ENCODE results near the gene HLA-DQA1.

Gene HLA-DQA1

GRCh38 chr6:32679492-32679891, 42.3 kb downstream of the HLA-DQA1 start:
- H3K9me3 Mint-ChIP-seq = peaks cover 19% of the 10 kb centered on the region
- H3K36me3 Mint-ChIP-seq (ENCODE audit: low read depth) = no peaks in the 10 kb centered on the region
- H3K27ac Mint-ChIP-seq = no peak overlapping the region
- H3K4me3 Mint-ChIP-seq = no peak overlapping the region
- H3K4me1 Mint-ChIP-seq = no peaks in the 10 kb centered on the region
- H3K27me3 Mint-ChIP-seq (ENCODE audit: low read depth) = peaks cover 13% of the 10 kb centered on the region
- TF ChIP-seq, protein P1, sequence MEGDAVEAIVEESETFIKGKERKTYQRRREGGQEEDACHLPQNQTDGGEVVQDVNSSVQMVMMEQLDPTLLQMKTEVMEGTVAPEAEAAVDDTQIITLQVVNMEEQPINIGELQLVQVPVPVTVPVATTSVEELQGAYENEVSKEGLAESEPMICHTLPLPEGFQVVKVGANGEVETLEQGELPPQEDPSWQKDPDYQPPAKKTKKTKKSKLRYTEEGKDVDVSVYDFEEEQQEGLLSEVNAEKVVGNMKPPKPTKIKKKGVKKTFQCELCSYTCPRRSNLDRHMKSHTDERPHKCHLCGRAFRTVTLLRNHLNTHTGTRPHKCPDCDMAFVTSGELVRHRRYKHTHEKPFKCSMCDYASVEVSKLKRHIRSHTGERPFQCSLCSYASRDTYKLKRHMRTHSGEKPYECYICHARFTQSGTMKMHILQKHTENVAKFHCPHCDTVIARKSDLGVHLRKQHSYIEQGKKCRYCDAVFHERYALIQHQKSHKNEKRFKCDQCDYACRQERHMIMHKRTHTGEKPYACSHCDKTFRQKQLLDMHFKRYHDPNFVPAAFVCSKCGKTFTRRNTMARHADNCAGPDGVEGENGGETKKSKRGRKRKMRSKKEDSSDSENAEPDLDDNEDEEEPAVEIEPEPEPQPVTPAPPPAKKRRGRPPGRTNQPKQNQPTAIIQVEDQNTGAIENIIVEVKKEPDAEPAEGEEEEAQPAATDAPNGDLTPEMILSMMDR (IDR thresholded peaks at IDR 0.05; ENCODE audit: unreplicated experiment in 3 of 3) = no peak

DNA sequence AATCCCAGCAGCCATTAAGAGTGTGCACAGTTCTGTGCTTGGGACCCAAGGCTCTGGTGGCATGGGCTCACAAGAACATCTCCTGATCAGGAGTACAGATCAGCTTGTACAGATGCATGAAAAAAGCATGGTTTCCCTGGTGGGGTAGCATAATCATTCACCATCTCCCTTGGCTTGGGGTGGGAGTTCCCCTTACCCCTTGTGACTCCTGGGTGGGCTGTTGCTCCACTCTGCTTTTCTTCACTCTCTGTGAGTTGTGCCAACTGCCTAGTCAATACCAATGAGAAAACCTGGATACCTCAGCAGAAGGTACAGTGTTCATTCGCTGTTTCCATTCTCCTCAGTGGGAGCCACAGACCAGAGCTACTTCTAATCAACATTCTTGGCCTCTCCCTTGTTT, 42.8 kb downstream of the HLA-DQA1 start:
- Mint-ChIP-seq H3K4me1 (no peaks in the 10 kb centered on the region), H3K4me3 (no peak overlapping the region), H3K9me3 (peaks cover 19% of the 10 kb centered on the region), H3K36me3 (ENCODE audit: low read depth) (no peaks in the 10 kb centered on the region), H3K27me3 (ENCODE audit: low read depth) (peaks cover 14% of the 10 kb centered on the region), H3K27ac (no peak overlapping the region)
- TF ChIP-seq, protein P1 (IDR thresholded peaks at IDR 0.05; ENCODE audit: unreplicated experiment in 3 of 3) = no peak

- Mint-ChIP-seq H3K36me3 (ENCODE audit: low read depth) (no peaks in the 10 kb centered on the region), H3K27me3 (ENCODE audit: low read depth) (peaks cover 13% of the 10 kb centered on the region), H3K4me3 (no peak overlapping the region), H3K27ac (no peak overlapping the region), H3K4me1 (no peaks in the 10 kb centered on the region), H3K9me3 (peaks cover 8% of the 10 kb centered on the region)
- TF ChIP-seq, protein P1 (IDR thresholded peaks at IDR 0.05; ENCODE audit: unreplicated experiment in 3 of 3) = no peak
Observed at GRCh38 chr6:32684246-32684645, 47.0 kb downstream of the HLA-DQA1 start.

DNA sequence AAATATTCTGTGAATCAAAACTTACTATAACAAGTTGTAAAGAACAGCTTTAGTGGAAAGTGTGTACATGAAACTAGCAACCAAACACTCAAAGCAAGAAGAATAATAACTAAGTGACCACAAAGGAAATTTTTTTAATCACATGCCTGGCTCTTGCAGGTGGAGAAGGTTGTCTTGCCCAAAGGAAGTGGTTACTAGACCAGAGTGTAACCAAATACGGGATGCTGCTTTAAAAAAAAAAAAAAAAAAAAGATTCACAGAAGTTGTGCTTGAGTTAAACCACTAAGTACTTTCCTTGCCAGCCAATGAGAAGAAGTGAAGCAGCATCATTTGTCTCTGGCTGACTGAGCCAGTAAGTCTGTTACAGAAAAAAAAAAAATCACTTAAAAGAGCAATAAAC, 48.4 kb downstream of the HLA-DQA1 start:
- H3K36me3 Mint-ChIP-seq (ENCODE audit: low read depth) = no peaks in the 10 kb centered on the region
- H3K27me3 Mint-ChIP-seq (ENCODE audit: low read depth) = peaks cover 13% of the 10 kb centered on the region
- TF ChIP-seq, protein P1 (IDR thresholded peaks at IDR 0.05; ENCODE audit: unreplicated experiment in 3 of 3) = no peak
- H3K4me1 Mint-ChIP-seq = no peaks in the 10 kb centered on the region
- no peak overlapping the region for H3K27ac Mint-ChIP-seq
- peaks cover 3% of the 10 kb centered on the region for H3K9me3 Mint-ChIP-seq
- no peak overlapping the region for H3K4me3 Mint-ChIP-seq

GRCh38 chr6:32689531-32690501, 52.6 kb downstream of the HLA-DQA1 start:
- Mint-ChIP-seq H3K27me3 (ENCODE audit: low read depth) (peaks cover 3% of the 10 kb centered on the region), H3K9me3 (peaks cover 2% of the 10 kb centered on the region), H3K4me1 (no peaks in the 10 kb centered on the region), H3K36me3 (ENCODE audit: low read depth) (no peaks in the 10 kb centered on the region), H3K27ac (no peak overlapping the region), H3K4me3 (no peak overlapping the region)
- TF ChIP-seq, protein P1 (IDR thresholded peaks at IDR 0.05; ENCODE audit: unreplicated experiment in 3 of 3) = no peak

- no peak overlapping the region for H3K27ac Mint-ChIP-seq
- H3K36me3 Mint-ChIP-seq (ENCODE audit: low read depth) = no peaks in the 10 kb centered on the region
- H3K4me3 Mint-ChIP-seq = no peak overlapping the region
- peaks cover 2% of the 10 kb centered on the region for H3K9me3 Mint-ChIP-seq
- peaks cover 5% of the 10 kb centered on the region for H3K27me3 Mint-ChIP-seq (ENCODE audit: low read depth)
- H3K4me1 Mint-ChIP-seq = no peaks in the 10 kb centered on the region
- TF ChIP-seq, protein P1 (IDR thresholded peaks at IDR 0.05; ENCODE audit: unreplicated experiment in 3 of 3) = no peak
Observed at GRCh38 chr6:32692019-32692418, 54.8 kb downstream of the HLA-DQA1 start.

All from nephron (organoid).